K562 (cell line): ENCODE data around the gene SEPTIN1. TPM values are rescaled to one million over a fixed set of nuclear protein-coding genes. Genes with fewer than 3 reads are reported as not detected.
A peak's percentile ranks its signal among the peaks of the same experiment; 100 is the strongest.

ENCODE experiments used
- ARNT ChIP-seq, 2 experiments: fragments of 450-650 bp; IDR thresholded peaks; 2 replicates each; pipeline ENCODE4 v1.6.1; 2016; ENCODE audit warnings: mild to moderate bottlenecking in 1 of 2
- FOSL1 ChIP-seq: fragments of 200-800 bp; sonication (Bioruptor generic); conservative IDR thresholded peaks from 2 replicates; pipeline ENCODE4 v1.6.1; 2016; ENCODE audit warnings: missing genetic modification characterization, missing compliant biosample characterization
- FOXA3 ChIP-seq, 2 experiments: fragments of 450-650 bp in 1 of 2; sonication (generic) in 1 of 2; formaldehyde crosslinking; IDR thresholded peaks in 1 of 2; conservative IDR thresholded peaks in 1 of 2; 2 replicates each; pipeline versions ENCODE4 v1.4.0 to v1.8.0; 2020 to 2022; ENCODE audit warnings: mild to moderate bottlenecking in 2 of 2, missing genetic modification reagents in 1 of 2
- HMGXB4 ChIP-seq: sonication (generic); formaldehyde crosslinking; IDR thresholded peaks from 2 replicates; pipeline ENCODE4 v1.8.1; 2023; ENCODE audit warnings: mild to moderate bottlenecking, missing genetic modification reagents
- MGA ChIP-seq: fragments of 450-650 bp; IDR thresholded peaks from 2 replicates; pipeline ENCODE4 v1.6.1; 2016; ENCODE audit warnings: mild to moderate bottlenecking, moderate library complexity
- NFIC ChIP-seq: fragments of 450-650 bp; IDR thresholded peaks from 2 replicates; pipeline ENCODE4 v1.6.1; 2017; ENCODE audit warnings: mild to moderate bottlenecking, inconsistent platforms
- NFRKB ChIP-seq: fragments of 450-650 bp; IDR thresholded peaks from 2 replicates; pipeline ENCODE4 v1.6.1; 2016; ENCODE audit warnings: low read depth
- USF1 ChIP-seq: sonication (generic); formaldehyde crosslinking; IDR thresholded peaks from 2 replicates; pipeline ENCODE4 v1.9.0; 2022; ENCODE audit warnings: mild to moderate bottlenecking, missing genetic modification reagents
- ZKSCAN1 ChIP-seq: fragments of 150-350 bp; IDR thresholded peaks from 2 replicates; pipeline ENCODE4 v1.6.1; 2016; ENCODE audit warnings: low read depth, low read length
- ZNF175 ChIP-seq: fragments of 200-800 bp; sonication (Bioruptor generic); IDR thresholded peaks from 2 replicates; pipeline ENCODE4 v1.6.1; 2016; ENCODE audit warnings: low read depth, mild to moderate bottlenecking, missing genetic modification characterization, missing compliant biosample characterization
- polyA plus RNA-seq, 8 experiments: library from polyadenylated mRNA; depleted of rRNA in 4 of 8; stranded (reverse) in 5 of 8; unstranded in 3 of 8; fragments of >200 nt; fragmentation: Nextera tagmentation in 2 of 8; fragmentation: Illumina TruSeq in 1 of 8; extraction: Ambion mirVana in 2 of 8; extraction: Trizol in 1 of 8; gene quantifications; 2 replicates each; pipeline versions ENCODE4 v1.2.1 to v1.2.3, GENCODE V29; 2011 to 2014; ENCODE audit warnings: inconsistent platforms in 1 of 8, missing spikeins in 1 of 8
- total RNA-seq, 7 experiments: library from RNA; depleted of rRNA in 6 of 7; stranded (reverse); fragments of >200 nt in 6 of 7; fragmentation: Illumina TruSeq in 2 of 7; extraction: Trizol in 2 of 7; gene quantifications; 2 replicates each; pipeline versions ENCODE4 v1.2.1 to v1.2.3, GENCODE V29; 2011 to 2021; ENCODE audit warnings: low replicate concordance in 1 of 7

Gene SEPTIN1
- total and polyA plus RNA-seq, 9 of the 15 experiments (the other 6 are each of a cell fraction or from before 2014, with no cell fraction given), result 0.23 to 5.6 (median 1.7) TPM; not detected in 1

- peak; percentile 87 for TF ChIP-seq MGA
- 0 out of 2 replicates have a peak, but pooled peaks have one; percentile 33 for TF ChIP-seq HMGXB4 (CRISPR knock-in tag)
- TF ChIP-seq USF1, result peak; percentile 45; the same call in 1 of the 2 replicates
- TF ChIP-seq NFRKB, result peak; percentile 53; the same call in 1 of the 2 replicates
- TF ChIP-seq FOSL1 (tag), result 0 out of 2 replicates have a peak, but pooled peaks have one; percentile 1
- TF ChIP-seq ZNF175 (CRISPR knock-in tag), result peak; percentile 78
- peak; percentile 21; the same call in 1 of the 2 replicates for TF ChIP-seq ZKSCAN1
- TF ChIP-seq NFIC, result 0 out of 2 replicates have a peak, but pooled peaks have one; percentile 47
- peak in 1 of 2 experiments; percentile 52; a peak in 1 of 4 replicates for TF ChIP-seq ARNT (IDR thresholded peaks at IDR 0.05)
- TF ChIP-seq FOXA3 (CRISPR knock-in tag; conservative IDR thresholded peaks at IDR 0.05 in 1 of 2, IDR thresholded peaks at IDR 0.05 in 1 of 2), result 0 out of 4 replicates have a peak, but pooled peaks of 1 of the 2 experiments have one; percentile 31
These were observed 5.1 kb downstream of the SEPTIN1 start (continued) for GRCh38 chr16:30377050-30377811.
